HepG2 (cell line): Measurements from ENCODE around the gene ELL. TPM values are rescaled to one million over a fixed set of nuclear protein-coding genes. Genes with fewer than 3 reads are reported as not detected.

Experiments used
- ATAC-seq: fragments of 200-7000 bp; cut with Tn5 transposase; 3 replicates; pipeline ENCODE4 v1.9.1; 2020; ENCODE audit warnings: mild to moderate bottlenecking, moderate library complexity
- BruUV-seq: library from RNA; stranded (reverse); fragments of 400-500 nt; replicated peaks from 2 replicates; lab custom pipeline; 2021; lab: Mats Ljungman, UMichigan
- CTCF ChIA-PET: fragments of 300-600 bp; formaldehyde crosslinking; extraction: SDS; loops from one replicate; lab custom pipeline; 2021; ENCODE audit warnings: low total read pairs, inconsistent platforms, low intra/inter-chr PET ratio; lab: Yijun Ruan, JAX
- POLR2A ChIA-PET: fragments of 350-600 bp; sonication (Branson Sonifier 250); formaldehyde crosslinking; loops from one replicate; lab custom pipeline; 2020; ENCODE audit warnings: antibody characterized with exemption, inconsistent platforms; lab: Yijun Ruan, JAX
- DNase-seq: peaks from one replicate; pipeline ENCODE4 v3.0.0-alpha.2; 2015; ENCODE audit warnings: low spot score
- FAIRE-seq: peaks from 3 replicates; lab custom pipeline; 2011; peaks lifted over from hg19 to GRCh38; lab: Jason Lieb, UNC
- H2AFZ ChIP-seq: one replicate; pipeline ENCODE4 v1.6.1; 2011; ENCODE audit warnings: low read length, inconsistent platforms
- H3K27ac ChIP-seq: fragments of 300-600 bp; 3 replicates; pipeline ENCODE4 v1.8.0; 2011; ENCODE audit warnings: mixed run types, mild to moderate bottlenecking, mixed read lengths, low read length, inconsistent platforms; ENCODE audit not compliant: insufficient read depth; ENCODE audit errors: extremely low read length
- H3K27me3 ChIP-seq, 2 experiments: fragments of 200-600 bp in 1 of 2; 2 replicates in 1 of 2; 3 replicates in 1 of 2; pipeline versions ENCODE4 v1.6.0 to v1.8.0; 2011; ENCODE audit warnings: low read length in 2 of 2, mild to moderate bottlenecking in 2 of 2, moderate library complexity in 2 of 2, inconsistent platforms in 1 of 2; ENCODE audit not compliant: insufficient read depth in 2 of 2, control insufficient read depth in 1 of 2
- H3K36me3 ChIP-seq, 2 experiments: fragments of 200-600 bp in 1 of 2; replicated peaks in 1 of 2; 2 replicates in 1 of 2; 3 replicates in 1 of 2; pipeline versions ENCODE4 v1.5.1 to v1.8.0; 2011; ENCODE audit warnings: low read length in 2 of 2, inconsistent platforms in 1 of 2; ENCODE audit not compliant: insufficient read depth in 2 of 2, control insufficient read depth in 1 of 2
- H3K4me1 ChIP-seq: 2 replicates; pipeline ENCODE4 v1.5.1; 2012; ENCODE audit warnings: low read length, inconsistent platforms; ENCODE audit not compliant: insufficient read depth
- H3K4me2 ChIP-seq: 2 replicates; pipeline ENCODE4 v1.6.0; 2011; ENCODE audit warnings: low read depth, low read length, inconsistent platforms
- H3K4me3 ChIP-seq, 3 experiments: fragments of 200-600 bp in 1 of 3; sonication (generic), shearing (Covaris generic) in 1 of 3; replicated peaks in 1 of 3; 2 replicates each; pipeline ENCODE4 v1.5.1; 2011 to 2016; ENCODE audit warnings: low read length in 3 of 3, inconsistent platforms in 2 of 3, low read depth in 2 of 3, mild to moderate bottlenecking in 2 of 3, control low read depth in 1 of 3, mixed read lengths in 1 of 3; ENCODE audit not compliant: insufficient read depth in 1 of 3
- H3K79me2 ChIP-seq: one replicate; pipeline ENCODE4 v1.6.1; 2011; ENCODE audit warnings: low read length, inconsistent platforms; ENCODE audit not compliant: insufficient read depth
- H3K9ac ChIP-seq: 2 replicates; pipeline ENCODE4 v1.6.0; 2011; ENCODE audit warnings: mild to moderate bottlenecking, low read depth, low read length, inconsistent platforms; ENCODE audit not compliant: insufficient read depth
- H3K9me3 ChIP-seq: 2 replicates; pipeline ENCODE4 v1.5.1; 2012; ENCODE audit warnings: mild to moderate bottlenecking, low read length
- H4K20me1 ChIP-seq: 2 replicates; pipeline ENCODE4 v1.6.0; 2011; ENCODE audit warnings: inconsistent platforms, mild to moderate bottlenecking, low read length, moderate library complexity; ENCODE audit not compliant: insufficient read depth
- AHR ChIP-seq: IDR thresholded peaks from 2 replicates; pipeline ENCODE4 v1.6.1; 2018; ENCODE audit warnings: missing genetic modification reagents, missing compliant biosample characterization
- DBP ChIP-seq: sonication (generic); formaldehyde crosslinking; IDR thresholded peaks from 2 replicates; pipeline ENCODE4 v1.4.0; 2020; ENCODE audit warnings: missing genetic modification reagents; ENCODE audit errors: not compliant biosample characterization
- GTF2F1 ChIP-seq: fragments of 150-350 bp; IDR thresholded peaks from 2 replicates; pipeline ENCODE4 v1.6.1; 2014; ENCODE audit warnings: low read length
- IKZF4 ChIP-seq: sonication (generic); formaldehyde crosslinking; IDR thresholded peaks from 2 replicates; pipeline ENCODE4 v1.5.1; 2020; ENCODE audit warnings: borderline replicate concordance, mild to moderate bottlenecking, low read depth, missing genetic modification reagents; ENCODE audit errors: not compliant biosample characterization
- KLF16 ChIP-seq, 2 experiments: sonication (generic) in 1 of 2; formaldehyde crosslinking in 1 of 2; IDR thresholded peaks; 2 replicates each; pipeline versions ENCODE4 v1.6.1 to v1.8.0; 2016 to 2023; ENCODE audit warnings: missing genetic modification reagents in 2 of 2, missing compliant biosample characterization in 1 of 2
- ZNF501 ChIP-seq: sonication (generic); formaldehyde crosslinking; IDR thresholded peaks from 2 replicates; pipeline ENCODE4 v1.5.1; 2020; ENCODE audit warnings: mild to moderate bottlenecking, moderate library complexity, missing genetic modification reagents
- ZNF563 ChIP-seq: sonication (generic); formaldehyde crosslinking; IDR thresholded peaks from 2 replicates; pipeline ENCODE4 v1.8.0; 2022; ENCODE audit warnings: mild to moderate bottlenecking, moderate library complexity, missing genetic modification reagents
- ZNF572 ChIP-seq: sonication (generic); formaldehyde crosslinking; IDR thresholded peaks from 2 replicates; pipeline ENCODE4 v1.5.1; 2020; ENCODE audit warnings: mild to moderate bottlenecking, missing genetic modification reagents
- ZNF883 ChIP-seq: sonication (generic); formaldehyde crosslinking; IDR thresholded peaks from 2 replicates; pipeline ENCODE4 v1.5.1; 2020; ENCODE audit warnings: mild to moderate bottlenecking, missing genetic modification reagents; ENCODE audit errors: not compliant biosample characterization
- WGBS: methylation state at CpG from one replicate; pipeline ENCODE4 v1.1.6; 2017; ENCODE audit warnings: low lambda C conversion rate; 5-methylcytosine and 5-hydroxymethylcytosine counted together
- in situ Hi-C: cut with HindIII; loops from 2 replicates; pipeline ENCODE4 v1.10.0; 2017; ENCODE audit warnings: low pct_unique_long_range_greater_than_20kb; ENCODE audit not compliant: extremely low pct_ligation_motif_present
- intact Hi-C: fragments of 100-400 bp; cut with micrococcal nuclease; formaldehyde crosslinking; loops from one replicate; pipeline ENCODE4 v1.10.0; 2022; ENCODE audit not compliant: unreplicated experiment
- polyA plus RNA-seq, 8 experiments: library from polyadenylated mRNA; depleted of rRNA in 3 of 8; stranded (reverse) in 7 of 8; unstranded in 1 of 8; fragments of >200 nt; fragmentation: Illumina TruSeq in 4 of 8; extraction: Trizol in 4 of 8; gene quantifications; 2 replicates each; pipeline versions ENCODE4 v1.2.1 to v1.2.3, GENCODE V29; 2011 to 2016; ENCODE audit warnings: low read depth in 4 of 8, missing spikeins in 1 of 8, mixed read lengths in 1 of 8; ENCODE audit not compliant: insufficient read depth in 1 of 8
- total RNA-seq, 5 experiments: library from RNA; depleted of rRNA; stranded (reverse); fragments of >200 nt; fragmentation: Illumina TruSeq; extraction: Trizol; gene quantifications; 2 replicates each; pipeline ENCODE4 v1.2.3, GENCODE V29; 2016; ENCODE audit warnings: low read depth in 1 of 5
- TF ChIP-seq, protein P1 (sequence below): sonication (generic); formaldehyde crosslinking; IDR thresholded peaks from 2 replicates; pipeline ENCODE4 v1.8.0; 2022; ENCODE audit warnings: mild to moderate bottlenecking, missing genetic modification reagents; ENCODE audit not compliant: insufficient replicate concordance
- TF ChIP-seq, protein P2 (sequence below): sonication (generic); formaldehyde crosslinking; IDR thresholded peaks from 2 replicates; pipeline ENCODE4 v1.9.0; 2022; ENCODE audit warnings: missing genetic modification reagents, mild to moderate bottlenecking, borderline replicate concordance
- TF ChIP-seq, protein P3 (sequence below): sonication (generic); formaldehyde crosslinking; IDR thresholded peaks from 2 replicates; pipeline ENCODE4 v1.5.0; 2020; ENCODE audit warnings: missing genetic modification reagents
- TF ChIP-seq, protein P4 (sequence below): sonication (generic); formaldehyde crosslinking; conservative IDR thresholded peaks from 2 replicates; pipeline ENCODE4 v1.4.0; 2020; ENCODE audit warnings: mild to moderate bottlenecking, missing genetic modification reagents, moderate library complexity

Gene ELL
- total and polyA plus RNA-seq, 2 of the 13 experiments (the other 11 are each of a cell fraction or from before 2014, with no cell fraction given) = 3.7 to 5.4 TPM

GRCh38 chr19:18503337-18503970 lies 18.4 kb downstream of the ELL start:
- BruUV-seq = no TSS peak
- ChIA-PET POLR2A (interaction anchor here (1.2 to 2.2 kb wide), 6 partner anchors 10 to 86 kb away, joined by 4 to 16 read pairs (median 7); partner anchors contain the start of genes ELL and KXD1), CTCF (no interaction called here)
- intact Hi-C loops (no loop called here), in situ Hi-C loops (no loop called here)
- peaks cover 85% of the 10 kb centered on the region for H4K20me1 ChIP-seq
- 78% methylated on average over 6 of the region's 15 CpGs for WGBS
- peaks cover 94% of the 10 kb centered on the region for H3K79me2 ChIP-seq
- H2AFZ ChIP-seq = no peak overlapping the region
- FAIRE-seq (no peak), ATAC-seq (no peak), DNase-seq (no peak)
- H3K9me3 ChIP-seq = no peaks in the 10 kb centered on the region
- H3K9ac ChIP-seq = peak overlapping the region; percentile 18; the same call in 1 of the 2 replicates
- H3K4me1 ChIP-seq = peaks cover 65% of the 10 kb centered on the region
- H3K27me3 ChIP-seq = no peaks in the 10 kb centered on the region
- peak overlapping the region; percentile 51 for H3K27ac ChIP-seq
- H3K36me3 ChIP-seq = peaks cover 0 to 6% of the 10 kb centered on the region in 2 experiments; a peak in 1 of 5 replicates
- H3K4me2 ChIP-seq = peak overlapping the region; percentile 76
- peak overlapping the region in 2 of 3 experiments; percentile 1 to 56; a peak in 2 of 6 replicates for H3K4me3 ChIP-seq
- TF ChIP-seq ZNF572 (CRISPR knock-in tag) (0 out of 2 replicates have a peak, but pooled peaks have one; percentile 29), ZNF883 (peak; percentile 25), AHR (no peak), IKZF4 (CRISPR knock-in tag) (peak; percentile 22), KLF16 (CRISPR knock-in tag; IDR thresholded peaks at IDR 0.05) (no peak), DBP (no peak), GTF2F1 (no peak), ZNF563 (CRISPR knock-in tag) (no peak), ZNF501 (CRISPR knock-in tag) (peak; percentile 70; the same call in 1 of the 2 replicates)
- TF ChIP-seq, protein P1, sequence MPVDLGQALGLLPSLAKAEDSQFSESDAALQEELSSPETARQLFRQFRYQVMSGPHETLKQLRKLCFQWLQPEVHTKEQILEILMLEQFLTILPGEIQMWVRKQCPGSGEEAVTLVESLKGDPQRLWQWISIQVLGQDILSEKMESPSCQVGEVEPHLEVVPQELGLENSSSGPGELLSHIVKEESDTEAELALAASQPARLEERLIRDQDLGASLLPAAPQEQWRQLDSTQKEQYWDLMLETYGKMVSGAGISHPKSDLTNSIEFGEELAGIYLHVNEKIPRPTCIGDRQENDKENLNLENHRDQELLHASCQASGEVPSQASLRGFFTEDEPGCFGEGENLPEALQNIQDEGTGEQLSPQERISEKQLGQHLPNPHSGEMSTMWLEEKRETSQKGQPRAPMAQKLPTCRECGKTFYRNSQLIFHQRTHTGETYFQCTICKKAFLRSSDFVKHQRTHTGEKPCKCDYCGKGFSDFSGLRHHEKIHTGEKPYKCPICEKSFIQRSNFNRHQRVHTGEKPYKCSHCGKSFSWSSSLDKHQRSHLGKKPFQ = peak; percentile 42
- TF ChIP-seq, protein P2, sequence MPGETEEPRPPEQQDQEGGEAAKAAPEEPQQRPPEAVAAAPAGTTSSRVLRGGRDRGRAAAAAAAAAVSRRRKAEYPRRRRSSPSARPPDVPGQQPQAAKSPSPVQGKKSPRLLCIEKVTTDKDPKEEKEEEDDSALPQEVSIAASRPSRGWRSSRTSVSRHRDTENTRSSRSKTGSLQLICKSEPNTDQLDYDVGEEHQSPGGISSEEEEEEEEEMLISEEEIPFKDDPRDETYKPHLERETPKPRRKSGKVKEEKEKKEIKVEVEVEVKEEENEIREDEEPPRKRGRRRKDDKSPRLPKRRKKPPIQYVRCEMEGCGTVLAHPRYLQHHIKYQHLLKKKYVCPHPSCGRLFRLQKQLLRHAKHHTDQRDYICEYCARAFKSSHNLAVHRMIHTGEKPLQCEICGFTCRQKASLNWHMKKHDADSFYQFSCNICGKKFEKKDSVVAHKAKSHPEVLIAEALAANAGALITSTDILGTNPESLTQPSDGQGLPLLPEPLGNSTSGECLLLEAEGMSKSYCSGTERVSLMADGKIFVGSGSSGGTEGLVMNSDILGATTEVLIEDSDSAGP (CRISPR knock-in tag) = 0 out of 2 replicates have a peak, but pooled peaks have one; percentile 25
- TF ChIP-seq, protein P3, sequence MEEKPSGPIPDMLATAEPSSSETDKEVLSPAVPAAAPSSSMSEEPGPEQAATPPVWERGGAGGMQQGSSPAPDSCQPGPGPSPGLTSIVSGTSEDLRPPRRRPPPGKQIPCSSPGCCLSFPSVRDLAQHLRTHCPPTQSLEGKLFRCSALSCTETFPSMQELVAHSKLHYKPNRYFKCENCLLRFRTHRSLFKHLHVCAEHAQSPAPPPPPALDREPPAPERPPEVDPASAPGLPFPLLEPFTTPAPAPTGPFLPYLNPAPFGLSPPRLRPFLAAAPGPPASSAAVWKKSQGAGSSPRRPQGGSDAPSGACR (CRISPR knock-in tag) = no peak
- TF ChIP-seq, protein P4, sequence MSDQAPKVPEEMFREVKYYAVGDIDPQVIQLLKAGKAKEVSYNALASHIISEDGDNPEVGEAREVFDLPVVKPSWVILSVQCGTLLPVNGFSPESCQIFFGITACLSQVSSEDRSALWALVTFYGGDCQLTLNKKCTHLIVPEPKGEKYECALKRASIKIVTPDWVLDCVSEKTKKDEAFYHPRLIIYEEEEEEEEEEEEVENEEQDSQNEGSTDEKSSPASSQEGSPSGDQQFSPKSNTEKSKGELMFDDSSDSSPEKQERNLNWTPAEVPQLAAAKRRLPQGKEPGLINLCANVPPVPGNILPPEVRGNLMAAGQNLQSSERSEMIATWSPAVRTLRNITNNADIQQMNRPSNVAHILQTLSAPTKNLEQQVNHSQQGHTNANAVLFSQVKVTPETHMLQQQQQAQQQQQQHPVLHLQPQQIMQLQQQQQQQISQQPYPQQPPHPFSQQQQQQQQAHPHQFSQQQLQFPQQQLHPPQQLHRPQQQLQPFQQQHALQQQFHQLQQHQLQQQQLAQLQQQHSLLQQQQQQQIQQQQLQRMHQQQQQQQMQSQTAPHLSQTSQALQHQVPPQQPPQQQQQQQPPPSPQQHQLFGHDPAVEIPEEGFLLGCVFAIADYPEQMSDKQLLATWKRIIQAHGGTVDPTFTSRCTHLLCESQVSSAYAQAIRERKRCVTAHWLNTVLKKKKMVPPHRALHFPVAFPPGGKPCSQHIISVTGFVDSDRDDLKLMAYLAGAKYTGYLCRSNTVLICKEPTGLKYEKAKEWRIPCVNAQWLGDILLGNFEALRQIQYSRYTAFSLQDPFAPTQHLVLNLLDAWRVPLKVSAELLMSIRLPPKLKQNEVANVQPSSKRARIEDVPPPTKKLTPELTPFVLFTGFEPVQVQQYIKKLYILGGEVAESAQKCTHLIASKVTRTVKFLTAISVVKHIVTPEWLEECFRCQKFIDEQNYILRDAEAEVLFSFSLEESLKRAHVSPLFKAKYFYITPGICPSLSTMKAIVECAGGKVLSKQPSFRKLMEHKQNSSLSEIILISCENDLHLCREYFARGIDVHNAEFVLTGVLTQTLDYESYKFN = no peak
